Measurements from ENCODE around the gene GPBP1L1. TPM values are rescaled to one million over a fixed set of nuclear protein-coding genes. Genes with fewer than 3 reads are reported as not detected.
"Not testable (repeated sequence)": the region's sequence is repeated elsewhere in the genome, so short reads cannot be mapped to it uniquely, and the experiment has no call there.

GPBP1L1 gene, protein sequence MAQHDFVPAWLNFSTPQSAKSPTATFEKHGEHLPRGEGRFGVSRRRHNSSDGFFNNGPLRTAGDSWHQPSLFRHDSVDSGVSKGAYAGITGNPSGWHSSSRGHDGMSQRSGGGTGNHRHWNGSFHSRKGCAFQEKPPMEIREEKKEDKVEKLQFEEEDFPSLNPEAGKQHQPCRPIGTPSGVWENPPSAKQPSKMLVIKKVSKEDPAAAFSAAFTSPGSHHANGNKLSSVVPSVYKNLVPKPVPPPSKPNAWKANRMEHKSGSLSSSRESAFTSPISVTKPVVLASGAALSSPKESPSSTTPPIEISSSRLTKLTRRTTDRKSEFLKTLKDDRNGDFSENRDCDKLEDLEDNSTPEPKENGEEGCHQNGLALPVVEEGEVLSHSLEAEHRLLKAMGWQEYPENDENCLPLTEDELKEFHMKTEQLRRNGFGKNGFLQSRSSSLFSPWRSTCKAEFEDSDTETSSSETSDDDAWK
- polyA plus RNA-seq (2013) = 96.7 TPM

DNA sequence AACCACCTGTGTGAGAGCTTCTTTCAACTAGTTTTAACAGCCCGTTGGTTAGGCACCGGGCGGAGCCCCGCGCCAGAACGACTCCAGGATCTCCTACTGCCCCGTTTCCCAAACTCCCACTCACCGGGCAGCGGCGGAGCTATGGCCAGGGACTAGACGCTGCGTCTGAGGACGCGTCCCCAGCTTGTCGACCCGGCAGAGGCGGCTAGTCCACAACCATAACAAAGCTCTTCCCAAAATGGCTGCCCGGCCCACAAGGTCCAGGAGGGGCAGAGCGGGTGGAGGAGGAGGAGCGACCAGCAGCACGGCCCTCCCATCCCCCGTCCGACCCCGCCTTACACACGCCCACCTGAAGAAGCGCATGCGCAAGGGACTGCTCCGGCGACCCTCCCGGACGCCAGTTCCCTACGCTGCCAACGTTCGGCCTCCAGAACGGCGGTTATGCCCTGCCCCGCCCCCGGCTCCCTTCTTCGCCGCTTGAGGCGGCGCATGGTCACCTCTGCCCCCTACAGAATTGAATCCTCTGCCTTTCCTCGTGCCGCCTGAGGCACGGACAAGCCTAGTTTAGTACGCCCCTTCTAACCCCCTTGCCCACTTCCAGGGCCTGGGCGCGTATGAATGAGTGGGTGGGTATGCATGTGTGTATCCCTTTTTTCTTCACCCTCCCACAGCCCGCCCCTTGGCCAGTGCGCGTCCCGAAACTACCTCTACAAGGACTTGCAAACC lies at the start of gene GPBP1L1:
TSS of gene GPBP1L1 (minus strand) at position 246 of the 726 bp plus-strand sequence. CDS start 27,446 bp downstream, outside the sequence.
- peak; percentile 97 to 98 (median 97) for DNase-seq
- 0% methylated on average over 27 of the region's 52 CpGs for WGBS (ENCODE audit: insufficient coverage)
- ChIA-PET CTCF (interaction anchor here (1.0 to 1.4 kb wide), 4 partner anchors 12 to 58 kb away, joined by 3 to 7 read pairs (median 5); no protein-coding TSS in a partner anchor), POLR2A (interaction anchor here (0.6 to 1.3 kb wide), 7 partner anchors 9 to 965 kb away, joined by 3 to 6 read pairs (median 3); partner anchors contain the start of gene IPP)
- Histone ChIP-seq H3K27me3 (replicated peaks in 2 of 5; ENCODE audit: control insufficient read depth in 4 of 5, insufficient read depth in 5 of 5, low read length in 4 of 5) (no peaks in the 10 kb centered on the region), H3K4me3 (ENCODE audit: control insufficient read depth in 1 of 7, extremely low read depth in 1 of 7, insufficient read depth in 4 of 7, low read depth in 2 of 7, low read length in 6 of 7) (peak within 1 kb of the TSS; percentile 94 to 100 (median 100)), H3K4me1 (ENCODE audit: control extremely low read depth in 1 of 4, control insufficient read depth in 4 of 4, insufficient read depth in 4 of 4, low read length in 3 of 4) (peaks cover 10 to 56% (median 33%) of the 10 kb centered on the region in 4 experiments), H3K36me3 (ENCODE audit: control insufficient read depth in 4 of 4, insufficient read depth in 4 of 4, low read length in 3 of 4) (peaks cover 0 to 7% (median 5%) of the 10 kb centered on the region in 4 experiments), H3K27ac (ENCODE audit: insufficient read depth in 1 of 2, low read depth in 1 of 2, low read length in 2 of 2, poor library complexity in 1 of 2, severe bottlenecking in 2 of 2) (peak within 1 kb of the TSS; percentile 97 to 99), H3K9me3 (ENCODE audit: control extremely low read depth in 1 of 5, control insufficient read depth in 4 of 5, insufficient read depth in 2 of 5, low read depth in 1 of 5, low read length in 4 of 5) (no peaks in the 10 kb centered on the region)

- POLR2A ChIA-PET = no interaction called here
Measured at GRCh38 chr1:45730780-45731319, 44.5 kb upstream of the GPBP1L1 start.

GRCh38 chr1:45730075-45730779 lies 43.9 kb upstream of the GPBP1L1 start:
- H3K36me3 ChIP-seq (ENCODE audit: control insufficient read depth in 4 of 4, insufficient read depth in 4 of 4, low read length in 3 of 4) = no peaks in the 10 kb centered on the region
- H3K4me3 ChIP-seq (ENCODE audit: control insufficient read depth in 1 of 7, extremely low read depth in 1 of 7, insufficient read depth in 4 of 7, low read depth in 2 of 7, low read length in 6 of 7) = no peak overlapping the region
- WGBS (ENCODE audit: insufficient coverage) = 89% methylated on average over 1 of the region's 3 CpGs
- H3K4me1 ChIP-seq (ENCODE audit: control extremely low read depth in 1 of 4, control insufficient read depth in 4 of 4, insufficient read depth in 4 of 4, low read length in 3 of 4) = no peaks in the 10 kb centered on the region
- ChIA-PET POLR2A (interaction anchor here (0.6 kb wide), 1 partner anchor 65 kb away, joined by 3 read pairs; no protein-coding TSS in a partner anchor), CTCF (no interaction called here)
- no peak for DNase-seq
- no peak overlapping the region for H3K27ac ChIP-seq (ENCODE audit: insufficient read depth in 1 of 2, low read depth in 1 of 2, low read length in 2 of 2, poor library complexity in 1 of 2, severe bottlenecking in 2 of 2)
- no peaks in the 10 kb centered on the region for H3K9me3 ChIP-seq (ENCODE audit: control extremely low read depth in 1 of 5, control insufficient read depth in 4 of 5, insufficient read depth in 2 of 5, low read depth in 1 of 5, low read length in 4 of 5)
- no peaks in the 10 kb centered on the region for H3K27me3 ChIP-seq (replicated peaks in 2 of 5; ENCODE audit: control insufficient read depth in 4 of 5, insufficient read depth in 5 of 5, low read length in 4 of 5)

More at GRCh38 chr1:45730780-45731319, 44.5 kb upstream of the GPBP1L1 start:
- 100% methylated on average over 1 of the region's 1 CpG for WGBS (ENCODE audit: insufficient coverage)
- no peak for DNase-seq
- CTCF ChIA-PET = no interaction called here
- H3K36me3 ChIP-seq (ENCODE audit: control insufficient read depth in 4 of 4, insufficient read depth in 4 of 4, low read length in 3 of 4) = no peaks in the 10 kb centered on the region
- no peaks in the 10 kb centered on the region for H3K9me3 ChIP-seq (ENCODE audit: control extremely low read depth in 1 of 5, control insufficient read depth in 4 of 5, insufficient read depth in 2 of 5, low read depth in 1 of 5, low read length in 4 of 5)
- no peak overlapping the region for H3K27ac ChIP-seq (ENCODE audit: insufficient read depth in 1 of 2, low read depth in 1 of 2, low read length in 2 of 2, poor library complexity in 1 of 2, severe bottlenecking in 2 of 2)
- no peaks in the 10 kb centered on the region for H3K4me1 ChIP-seq (ENCODE audit: control extremely low read depth in 1 of 4, control insufficient read depth in 4 of 4, insufficient read depth in 4 of 4, low read length in 3 of 4)
- H3K4me3 ChIP-seq (ENCODE audit: control insufficient read depth in 1 of 7, extremely low read depth in 1 of 7, insufficient read depth in 4 of 7, low read depth in 2 of 7, low read length in 6 of 7) = no peak overlapping the region
- no peaks in the 10 kb centered on the region for H3K27me3 ChIP-seq (replicated peaks in 2 of 5; ENCODE audit: control insufficient read depth in 4 of 5, insufficient read depth in 5 of 5, low read length in 4 of 5)

DNA sequence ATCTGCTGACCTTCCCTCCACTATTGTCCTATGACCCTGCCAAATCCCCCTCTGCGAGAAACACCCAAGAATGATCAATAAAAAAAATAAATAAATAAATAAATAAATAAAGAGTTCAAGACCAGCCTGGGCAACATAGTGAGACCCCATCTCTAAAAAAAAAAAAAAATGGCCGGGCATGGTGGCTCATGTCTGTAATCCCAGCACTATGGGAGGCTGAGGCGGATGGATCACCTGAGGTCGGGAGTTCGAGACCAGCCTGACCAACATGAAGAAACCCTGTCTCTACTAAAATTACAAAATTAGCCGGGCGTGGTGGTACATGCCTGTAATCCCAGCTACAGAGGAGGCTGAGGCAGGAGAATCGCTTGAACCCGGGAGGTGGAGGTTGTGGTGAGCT lies 39.7 kb upstream of the GPBP1L1 start:
- POLR2A ChIA-PET = not testable (repeated sequence)

GRCh38 chr1:45723248-45723930 lies 37.1 kb upstream of the GPBP1L1 start:
- H3K27me3 ChIP-seq (replicated peaks in 2 of 5; ENCODE audit: control insufficient read depth in 4 of 5, insufficient read depth in 5 of 5, low read length in 4 of 5) = no peaks in the 10 kb centered on the region
- H3K4me1 ChIP-seq (ENCODE audit: control extremely low read depth in 1 of 4, control insufficient read depth in 4 of 4, insufficient read depth in 4 of 4, low read length in 3 of 4) = no peaks in the 10 kb centered on the region
- no peak for DNase-seq
- no peak overlapping the region for H3K27ac ChIP-seq (ENCODE audit: insufficient read depth in 1 of 2, low read depth in 1 of 2, low read length in 2 of 2, poor library complexity in 1 of 2, severe bottlenecking in 2 of 2)
- H3K4me3 ChIP-seq (ENCODE audit: control insufficient read depth in 1 of 7, extremely low read depth in 1 of 7, insufficient read depth in 4 of 7, low read depth in 2 of 7, low read length in 6 of 7) = no peak overlapping the region
- H3K36me3 ChIP-seq (ENCODE audit: control insufficient read depth in 4 of 4, insufficient read depth in 4 of 4, low read length in 3 of 4) = no peaks in the 10 kb centered on the region
- ChIA-PET POLR2A (no interaction called here), CTCF (no interaction called here)
- no peaks in the 10 kb centered on the region for H3K9me3 ChIP-seq (ENCODE audit: control extremely low read depth in 1 of 5, control insufficient read depth in 4 of 5, insufficient read depth in 2 of 5, low read depth in 1 of 5, low read length in 4 of 5)

More for the DNA sequence above, 39.7 kb upstream of the GPBP1L1 start:
- H3K27ac ChIP-seq (ENCODE audit: insufficient read depth in 1 of 2, low read depth in 1 of 2, low read length in 2 of 2, poor library complexity in 1 of 2, severe bottlenecking in 2 of 2); H3K4me1 ChIP-seq (ENCODE audit: control extremely low read depth in 1 of 4, control insufficient read depth in 4 of 4, insufficient read depth in 4 of 4, low read length in 3 of 4); H3K27me3 ChIP-seq (replicated peaks in 2 of 5; ENCODE audit: control insufficient read depth in 4 of 5, insufficient read depth in 5 of 5, low read length in 4 of 5); H3K36me3 ChIP-seq (ENCODE audit: control insufficient read depth in 4 of 4, insufficient read depth in 4 of 4, low read length in 3 of 4); DNase-seq; H3K9me3 ChIP-seq (ENCODE audit: control extremely low read depth in 1 of 5, control insufficient read depth in 4 of 5, insufficient read depth in 2 of 5, low read depth in 1 of 5, low read length in 4 of 5); H3K4me3 ChIP-seq (ENCODE audit: control insufficient read depth in 1 of 7, extremely low read depth in 1 of 7, insufficient read depth in 4 of 7, low read depth in 2 of 7, low read length in 6 of 7): not testable (repeated sequence)
- CTCF ChIA-PET = interaction anchor here (0.6 kb wide), 1 partner anchor 22 kb away, joined by 4 read pairs; no protein-coding TSS in a partner anchor
- 100% methylated on average over 1 of the region's 9 CpGs for WGBS (ENCODE audit: insufficient coverage)

DNA sequence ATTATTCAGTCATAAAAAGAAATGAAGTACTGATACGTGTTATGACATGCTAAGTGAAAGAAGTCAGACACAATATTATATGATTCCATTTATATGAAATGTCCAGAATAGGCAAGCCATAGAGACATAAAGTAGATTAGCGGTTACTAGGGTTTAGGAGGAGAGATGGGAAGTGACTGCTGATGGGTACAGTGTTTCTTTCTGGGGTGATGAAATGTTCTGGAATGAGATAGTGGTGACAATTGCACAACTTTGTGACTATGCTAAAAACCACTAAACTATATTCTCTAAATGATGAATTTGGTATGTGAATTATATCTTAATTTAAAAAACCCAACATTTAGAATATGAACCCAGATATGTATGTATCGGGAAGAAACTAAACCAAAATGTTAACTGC lies 36.5 kb upstream of the GPBP1L1 start:
- peak in 2 of 3 donors; percentile 3 to 7 for DNase-seq
- POLR2A ChIA-PET = no interaction called here
- WGBS (ENCODE audit: insufficient coverage) = no CpG with 5 or more reads among the region's 3 CpGs

More for the DNA sequence above, 36.5 kb upstream of the GPBP1L1 start:
- H3K4me1 ChIP-seq (ENCODE audit: control extremely low read depth in 1 of 4, control insufficient read depth in 4 of 4, insufficient read depth in 4 of 4, low read length in 3 of 4) = no peaks in the 10 kb centered on the region
- H3K9me3 ChIP-seq (ENCODE audit: control extremely low read depth in 1 of 5, control insufficient read depth in 4 of 5, insufficient read depth in 2 of 5, low read depth in 1 of 5, low read length in 4 of 5) = no peaks in the 10 kb centered on the region
- no peak overlapping the region for H3K4me3 ChIP-seq (ENCODE audit: control insufficient read depth in 1 of 7, extremely low read depth in 1 of 7, insufficient read depth in 4 of 7, low read depth in 2 of 7, low read length in 6 of 7)
- no peak overlapping the region for H3K27ac ChIP-seq (ENCODE audit: insufficient read depth in 1 of 2, low read depth in 1 of 2, low read length in 2 of 2, poor library complexity in 1 of 2, severe bottlenecking in 2 of 2)
- CTCF ChIA-PET = no interaction called here
- no peaks in the 10 kb centered on the region for H3K27me3 ChIP-seq (replicated peaks in 2 of 5; ENCODE audit: control insufficient read depth in 4 of 5, insufficient read depth in 5 of 5, low read length in 4 of 5)
- H3K36me3 ChIP-seq (ENCODE audit: control insufficient read depth in 4 of 4, insufficient read depth in 4 of 4, low read length in 3 of 4) = no peaks in the 10 kb centered on the region

Data from common myeloid progenitor, CD34-positive (primary cell).